ENCODE measurements around the gene RIOK2. TPM values are rescaled to one million over a fixed set of nuclear protein-coding genes. Genes with fewer than 3 reads are reported as not detected.
A peak's percentile ranks its signal among the peaks of the same experiment; 100 is the strongest.

RIOK2 gene
- total RNA-seq, 1 donor: 29.7 TPM

DNA sequence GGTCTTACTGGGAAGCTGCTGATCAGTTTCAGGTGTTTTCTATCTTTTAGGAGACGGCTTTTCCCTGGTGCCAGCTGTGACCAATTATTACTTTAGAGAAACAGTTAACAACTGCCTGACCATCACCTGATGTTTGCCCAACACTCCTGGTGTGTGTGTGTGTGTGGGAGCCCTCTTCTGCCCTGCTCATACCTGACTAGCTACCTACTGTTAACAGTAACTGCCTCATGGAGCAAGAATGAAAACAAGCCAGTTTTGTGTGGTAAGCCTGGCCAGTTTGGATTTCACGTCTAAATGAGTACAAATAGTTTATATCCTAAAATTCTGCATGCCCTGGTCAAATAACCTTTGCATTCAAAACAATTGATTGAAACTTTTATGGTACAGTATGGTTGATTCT lies 46.1 kb upstream of the RIOK2 start:
- no peaks in the 10 kb centered on the region for H3K27me3 ChIP-seq (ENCODE audit: insufficient read depth, low read length)
- H3K4me3 ChIP-seq (ENCODE audit: insufficient read depth, low read length): no peak overlapping the region
- no peak for TF ChIP-seq CTCF (IDR thresholded peaks at IDR 0.05; ENCODE audit: extremely low read depth, low read depth, low read length)
- H3K79me2 ChIP-seq (ENCODE audit: insufficient read depth, low read length): no peaks in the 10 kb centered on the region
- peaks cover under 1% of the 10 kb centered on the region for H3K4me1 ChIP-seq (ENCODE audit: insufficient read depth, low read length)
- no peaks in the 10 kb centered on the region for H3K36me3 ChIP-seq (ENCODE audit: insufficient read depth, low read length)
- no peak for DNase-seq (ENCODE audit: insufficient read length, low spot score, missing footprints)
- no peak overlapping the region for H2AFZ ChIP-seq (ENCODE audit: low read length)
- no peaks in the 10 kb centered on the region for H4K20me1 ChIP-seq (ENCODE audit: insufficient read depth, low read length)
- no peaks in the 10 kb centered on the region for H3K9me3 ChIP-seq (ENCODE audit: low read depth, low read length)
- no peak overlapping the region for H3K27ac ChIP-seq (ENCODE audit: low read depth, low read length)
- H3K4me2 ChIP-seq (ENCODE audit: insufficient read depth, low read length): no peak overlapping the region

GRCh38 chr5:97225222-97225621 lies 42.2 kb upstream of the RIOK2 start:
- Histone ChIP-seq H3K27ac (ENCODE audit: low read depth, low read length) (no peak overlapping the region), H3K4me2 (ENCODE audit: insufficient read depth, low read length) (no peak overlapping the region), H3K9me3 (ENCODE audit: low read depth, low read length) (no peaks in the 10 kb centered on the region), H3K4me3 (ENCODE audit: insufficient read depth, low read length) (no peak overlapping the region), H3K4me1 (ENCODE audit: insufficient read depth, low read length) (peaks cover 6% of the 10 kb centered on the region), H2AFZ (ENCODE audit: low read length) (no peak overlapping the region), H3K27me3 (ENCODE audit: insufficient read depth, low read length) (no peaks in the 10 kb centered on the region), H4K20me1 (ENCODE audit: insufficient read depth, low read length) (no peaks in the 10 kb centered on the region), H3K79me2 (ENCODE audit: insufficient read depth, low read length) (no peaks in the 10 kb centered on the region), H3K36me3 (ENCODE audit: insufficient read depth, low read length) (no peaks in the 10 kb centered on the region)
- no peak for TF ChIP-seq CTCF (IDR thresholded peaks at IDR 0.05; ENCODE audit: extremely low read depth, low read depth, low read length)
- no peak for DNase-seq (ENCODE audit: insufficient read length, low spot score, missing footprints)

DNA sequence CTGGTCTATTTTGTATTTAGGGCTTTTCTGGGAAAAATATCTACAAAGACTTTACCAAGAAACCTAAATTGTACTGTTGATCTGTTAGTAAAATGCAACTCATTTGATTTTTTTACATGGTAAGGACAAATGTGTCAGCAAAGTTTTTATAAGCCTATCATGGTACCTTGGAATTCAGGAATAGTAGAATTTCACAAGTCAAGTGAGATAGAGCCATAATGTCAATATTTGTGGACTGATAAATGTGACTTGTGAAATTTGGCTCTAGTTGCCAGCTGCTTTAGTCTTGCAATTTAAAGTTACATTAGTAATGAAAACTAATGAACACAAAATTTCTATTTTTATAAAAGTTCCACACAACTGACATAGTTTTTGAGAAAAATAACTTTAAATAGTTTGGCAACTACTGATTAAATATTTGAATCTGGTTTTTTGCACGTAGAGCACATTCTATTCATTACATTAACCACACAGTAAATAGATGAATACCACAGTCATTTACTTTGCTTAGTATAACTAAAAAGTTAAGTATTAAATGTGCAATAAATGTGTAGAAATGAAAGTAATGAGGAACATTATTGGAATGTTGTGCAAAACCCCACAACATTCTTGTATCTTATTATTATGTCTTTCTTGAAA lies 41.2 kb upstream of the RIOK2 start:
- Histone ChIP-seq H3K4me1 (ENCODE audit: insufficient read depth, low read length) (peaks cover 6% of the 10 kb centered on the region), H3K27me3 (ENCODE audit: insufficient read depth, low read length) (no peaks in the 10 kb centered on the region), H3K36me3 (ENCODE audit: insufficient read depth, low read length) (no peaks in the 10 kb centered on the region), H3K9me3 (ENCODE audit: low read depth, low read length) (no peaks in the 10 kb centered on the region), H2AFZ (ENCODE audit: low read length) (no peak overlapping the region), H3K27ac (ENCODE audit: low read depth, low read length) (no peak overlapping the region), H3K4me2 (ENCODE audit: insufficient read depth, low read length) (no peak overlapping the region), H3K79me2 (ENCODE audit: insufficient read depth, low read length) (no peaks in the 10 kb centered on the region), H3K4me3 (ENCODE audit: insufficient read depth, low read length) (no peak overlapping the region), H4K20me1 (ENCODE audit: insufficient read depth, low read length) (no peaks in the 10 kb centered on the region)
- TF ChIP-seq CTCF (IDR thresholded peaks at IDR 0.05; ENCODE audit: extremely low read depth, low read depth, low read length): no peak
- peak; percentile 22 for DNase-seq (ENCODE audit: insufficient read length, low spot score, missing footprints)

DNA sequence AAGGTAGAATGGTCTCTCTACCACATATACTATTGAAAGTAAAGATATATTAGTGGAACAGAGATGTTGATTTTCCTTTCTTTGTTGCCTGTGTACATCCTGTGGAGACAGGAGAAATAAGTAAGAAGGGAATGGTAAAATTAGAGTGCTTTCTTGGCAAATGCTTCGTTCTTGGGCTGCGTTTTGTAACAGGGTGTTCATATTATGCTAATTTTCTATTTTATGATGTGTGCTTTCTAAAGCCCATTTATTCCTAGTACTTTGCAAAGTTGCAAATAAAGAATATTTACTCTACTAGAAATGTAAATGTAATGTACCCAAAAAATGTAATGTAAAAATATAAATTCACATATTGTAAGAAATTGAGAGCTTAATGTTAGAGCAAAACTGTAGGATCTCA lies 40.5 kb upstream of the RIOK2 start:
- no peak overlapping the region for H3K4me3 ChIP-seq (ENCODE audit: insufficient read depth, low read length)
- no peak overlapping the region for H3K4me2 ChIP-seq (ENCODE audit: insufficient read depth, low read length)
- no peak overlapping the region for H2AFZ ChIP-seq (ENCODE audit: low read length)
- H3K27ac ChIP-seq (ENCODE audit: low read depth, low read length): no peak overlapping the region
- H3K36me3 ChIP-seq (ENCODE audit: insufficient read depth, low read length): no peaks in the 10 kb centered on the region
- H3K27me3 ChIP-seq (ENCODE audit: insufficient read depth, low read length): no peaks in the 10 kb centered on the region
- H3K79me2 ChIP-seq (ENCODE audit: insufficient read depth, low read length): no peaks in the 10 kb centered on the region
- H4K20me1 ChIP-seq (ENCODE audit: insufficient read depth, low read length): no peaks in the 10 kb centered on the region
- no peak for TF ChIP-seq CTCF (IDR thresholded peaks at IDR 0.05; ENCODE audit: extremely low read depth, low read depth, low read length)
- peaks cover 6% of the 10 kb centered on the region for H3K4me1 ChIP-seq (ENCODE audit: insufficient read depth, low read length)
- no peak for DNase-seq (ENCODE audit: insufficient read length, low spot score, missing footprints)
- no peaks in the 10 kb centered on the region for H3K9me3 ChIP-seq (ENCODE audit: low read depth, low read length)

Measured in osteoblast (primary cell).